Ramos (cell line): ENCODE measurements around the gene CHM.
"Not testable (repeated sequence)": the region's sequence is repeated elsewhere in the genome, so short reads cannot be mapped to it uniquely, and the experiment has no call there.

ENCODE experiments used
- in situ Hi-C: fragments of 300-500 bp; cut with MboI; formaldehyde crosslinking; loops from one replicate; pipeline ENCODE4 v1.14.3; 2022; ENCODE audit warnings: low sequenced_read_pairs; ENCODE audit not compliant: unreplicated experiment

The CHM gene

GRCh38 chrX:86047174-86047935 lies at the start of gene CHM:
Gene CHM, minus strand, starts transcription at chrX:86047558. Its CDS starts 26 bp downstream, at chrX:86047532.
- in situ Hi-C loops = no loop called here

- in situ Hi-C loops = no loop called here
Observed at GRCh38 chrX:86078650-86079049, 31.3 kb upstream of the CHM start.

- in situ Hi-C loops = no loop called here
Observed at GRCh38 chrX:86066998-86067397, 19.6 kb upstream of the CHM start.

- in situ Hi-C loops = no loop called here
Observed at GRCh38 chrX:86061407-86061806, 14.0 kb upstream of the CHM start.

- in situ Hi-C loops = no loop called here
Observed at GRCh38 chrX:86051741-86052140, 4.4 kb upstream of the CHM start.

- in situ Hi-C loops = no loop called here
Observed at GRCh38 chrX:86047936-86048280, 550 bp upstream of the CHM start.

GRCh38 chrX:86044216-86044615 lies 3.1 kb downstream of the CHM start:
- in situ Hi-C loops = no loop called here

DNA sequence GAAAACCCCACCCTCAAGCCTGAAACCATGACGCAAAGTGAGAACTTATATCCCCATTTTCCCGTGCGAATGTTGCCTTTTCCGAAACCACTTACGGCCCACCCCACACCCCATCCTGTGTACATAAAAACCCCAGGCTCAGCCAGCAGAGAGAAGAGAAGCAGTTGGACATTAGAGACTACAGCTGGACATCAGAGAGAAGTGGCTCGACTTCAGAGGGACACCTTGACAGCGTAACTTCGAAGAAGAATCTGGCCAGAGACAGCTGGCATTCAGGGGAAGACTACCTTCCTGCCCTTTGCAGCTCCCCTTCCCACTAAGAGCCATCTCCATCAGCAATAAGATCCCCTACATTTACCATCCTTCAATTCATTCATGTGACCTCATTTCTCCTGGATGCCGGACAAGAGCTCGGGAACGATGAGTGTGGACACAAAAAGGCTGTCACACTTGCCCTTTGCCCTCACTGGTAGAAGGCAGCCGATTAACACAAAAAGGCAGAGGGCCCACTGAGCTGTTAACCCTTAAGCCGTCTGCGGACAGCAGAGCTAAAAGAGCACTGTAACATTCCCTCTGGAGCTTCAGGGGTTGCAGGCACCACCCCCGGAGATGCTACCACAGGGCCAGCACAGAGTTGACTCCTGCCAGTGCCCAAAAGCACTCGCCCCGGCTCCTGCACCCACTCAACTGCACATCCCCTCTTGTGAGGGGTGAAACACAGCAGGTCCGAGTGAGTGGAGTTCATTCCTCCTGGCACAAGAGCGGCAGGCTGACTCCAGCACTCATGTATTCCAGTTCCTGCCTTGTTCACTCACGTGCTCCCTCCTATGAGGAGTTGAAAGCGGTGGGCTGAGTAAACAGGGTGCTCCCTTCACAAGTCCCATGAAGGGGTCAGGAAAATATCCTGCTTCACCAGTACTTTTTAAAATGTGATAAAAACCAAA lies 7.5 kb downstream of the CHM start:
- in situ Hi-C loops = no loop called here

- in situ Hi-C loops = no loop called here
Observed at GRCh38 chrX:86033385-86033784, 14.0 kb downstream of the CHM start.

DNA sequence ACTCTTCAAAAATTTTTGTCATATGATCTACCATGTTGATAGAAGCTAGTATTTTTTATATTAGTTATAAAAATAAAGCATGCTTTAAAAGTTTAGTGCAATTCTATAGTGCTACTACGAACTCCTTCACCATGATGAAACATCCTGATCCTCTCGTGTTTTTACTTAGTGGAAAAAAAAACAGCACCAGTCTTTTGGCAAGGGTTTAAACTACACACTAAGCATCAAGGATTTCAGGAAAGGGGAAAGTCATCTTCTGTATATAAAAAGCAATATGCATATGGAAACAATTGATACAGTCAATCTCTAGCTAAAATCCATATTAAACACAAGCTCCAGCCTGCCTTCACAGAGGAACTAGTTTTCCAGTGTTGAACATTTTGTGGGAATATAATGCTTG lies 18.7 kb downstream of the CHM start:
- in situ Hi-C loops = no loop called here

GRCh38 chrX:86023811-86024210 lies 23.5 kb downstream of the CHM start:
- in situ Hi-C loops = no loop called here

DNA sequence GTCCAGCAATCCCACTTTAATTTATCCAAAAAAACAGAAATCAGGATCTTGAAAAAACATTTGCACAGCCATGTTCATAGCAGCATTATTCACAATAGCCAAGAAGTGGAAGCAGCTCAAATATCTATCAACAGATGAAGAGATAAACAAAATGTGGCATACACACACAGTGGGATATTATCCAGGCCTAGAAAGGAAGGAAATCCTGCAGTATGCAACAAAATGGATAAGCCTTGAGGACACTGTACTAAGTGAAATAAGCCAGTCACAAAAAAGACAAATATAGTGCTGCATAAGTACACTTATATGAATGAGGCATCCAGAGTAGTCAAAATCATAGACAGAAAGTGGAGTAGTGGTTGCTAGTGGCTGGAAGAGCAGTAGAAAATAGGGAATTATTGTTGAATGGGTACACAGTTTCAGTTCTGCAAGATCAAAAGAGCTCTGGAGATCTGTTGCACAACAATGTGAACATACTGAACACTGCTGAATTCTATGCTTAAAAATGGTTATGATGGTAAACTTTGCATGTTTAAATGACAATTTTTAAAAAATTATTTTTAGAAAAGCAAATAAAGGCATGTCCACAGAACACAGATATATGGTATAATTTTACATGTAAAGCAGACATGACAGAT lies 25.6 kb downstream of the CHM start:
- in situ Hi-C loops = no loop called here

DNA sequence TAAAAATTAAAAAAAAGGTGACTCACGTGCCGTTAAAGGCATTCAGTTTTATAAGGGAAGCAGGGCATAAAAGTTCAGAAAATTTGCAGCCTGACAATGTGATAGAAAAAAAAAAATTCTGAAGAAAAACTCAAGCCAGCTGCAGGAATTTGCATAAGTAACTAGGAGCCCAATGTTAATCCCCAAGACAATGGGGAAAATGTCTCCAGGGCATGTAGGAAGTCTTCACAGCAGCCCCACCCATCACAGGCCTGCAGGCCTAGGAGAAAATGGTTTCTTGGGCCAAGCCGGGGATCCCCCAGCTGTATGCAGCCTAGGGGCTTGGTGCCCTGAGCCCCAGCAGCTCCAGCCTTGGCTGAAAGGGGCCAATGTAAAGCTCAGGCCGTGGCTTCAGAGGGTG lies 31.2 kb downstream of the CHM start:
- in situ Hi-C loops = no loop called here

- in situ Hi-C loops = not testable (repeated sequence)
Observed at GRCh38 chrX:86014959-86015358, 32.4 kb downstream of the CHM start.

DNA sequence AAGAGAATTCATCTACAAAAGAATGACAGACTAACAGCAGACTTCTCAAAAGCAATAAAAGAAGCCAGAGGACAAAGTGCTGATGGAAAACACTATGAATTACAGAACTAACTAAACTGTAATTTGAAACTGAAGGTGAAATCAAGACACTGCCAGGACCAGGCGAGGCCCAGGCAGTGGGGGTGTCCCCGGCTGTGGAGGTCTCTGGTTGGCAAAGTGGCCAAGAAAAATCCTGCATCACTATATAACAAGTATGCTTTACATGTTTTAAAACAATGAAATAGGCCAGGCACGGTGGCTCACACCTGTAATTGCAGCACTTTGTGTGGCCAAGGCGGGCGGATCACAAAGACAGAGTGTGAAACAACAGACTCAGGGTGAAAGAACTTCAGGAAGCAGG lies 32.9 kb downstream of the CHM start:
- in situ Hi-C loops = no loop called here

GRCh38 chrX:86013792-86014191 lies 33.6 kb downstream of the CHM start:
- in situ Hi-C loops = no loop called here

DNA sequence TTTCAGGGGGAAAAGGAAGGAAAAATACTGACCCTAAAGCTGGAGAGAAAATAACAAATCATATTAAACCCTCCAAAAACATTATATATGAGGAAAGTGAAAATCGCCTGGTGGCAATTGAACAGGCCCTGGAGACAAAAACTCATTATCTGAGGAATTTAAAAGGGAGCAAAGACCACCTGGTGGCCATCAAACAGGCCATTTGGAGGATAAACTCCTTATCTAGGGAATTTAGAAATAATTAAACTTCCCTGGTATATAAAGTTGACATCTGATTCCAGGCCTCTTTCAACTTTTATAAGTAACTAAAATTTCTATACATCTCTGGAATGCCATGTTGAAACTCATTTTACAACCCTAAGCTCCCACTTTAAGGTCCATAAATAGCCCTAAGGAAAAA lies 35.2 kb downstream of the CHM start:
- in situ Hi-C loops = no loop called here

DNA sequence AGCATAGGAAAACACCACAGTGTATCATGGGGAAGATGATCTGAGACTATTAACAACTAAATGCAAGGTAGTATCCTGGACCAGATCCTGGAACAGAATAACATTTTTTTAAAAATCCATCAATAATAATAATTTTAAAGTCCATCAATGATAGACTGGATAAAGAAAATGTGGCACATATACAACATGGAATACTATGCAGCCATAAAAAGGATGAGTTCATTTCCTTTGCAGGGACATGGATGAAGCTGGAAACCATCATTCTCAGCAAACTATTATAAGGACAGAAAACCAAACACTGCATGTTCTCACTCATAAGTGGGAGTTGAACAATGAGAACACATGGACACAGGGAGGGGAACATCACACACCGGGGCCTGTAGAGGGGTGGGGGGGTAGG lies 37.6 kb downstream of the CHM start:
- in situ Hi-C loops = not testable (repeated sequence)

- in situ Hi-C loops = not testable (repeated sequence)
Observed at GRCh38 chrX:86007891-86008290, 39.5 kb downstream of the CHM start.

DNA sequence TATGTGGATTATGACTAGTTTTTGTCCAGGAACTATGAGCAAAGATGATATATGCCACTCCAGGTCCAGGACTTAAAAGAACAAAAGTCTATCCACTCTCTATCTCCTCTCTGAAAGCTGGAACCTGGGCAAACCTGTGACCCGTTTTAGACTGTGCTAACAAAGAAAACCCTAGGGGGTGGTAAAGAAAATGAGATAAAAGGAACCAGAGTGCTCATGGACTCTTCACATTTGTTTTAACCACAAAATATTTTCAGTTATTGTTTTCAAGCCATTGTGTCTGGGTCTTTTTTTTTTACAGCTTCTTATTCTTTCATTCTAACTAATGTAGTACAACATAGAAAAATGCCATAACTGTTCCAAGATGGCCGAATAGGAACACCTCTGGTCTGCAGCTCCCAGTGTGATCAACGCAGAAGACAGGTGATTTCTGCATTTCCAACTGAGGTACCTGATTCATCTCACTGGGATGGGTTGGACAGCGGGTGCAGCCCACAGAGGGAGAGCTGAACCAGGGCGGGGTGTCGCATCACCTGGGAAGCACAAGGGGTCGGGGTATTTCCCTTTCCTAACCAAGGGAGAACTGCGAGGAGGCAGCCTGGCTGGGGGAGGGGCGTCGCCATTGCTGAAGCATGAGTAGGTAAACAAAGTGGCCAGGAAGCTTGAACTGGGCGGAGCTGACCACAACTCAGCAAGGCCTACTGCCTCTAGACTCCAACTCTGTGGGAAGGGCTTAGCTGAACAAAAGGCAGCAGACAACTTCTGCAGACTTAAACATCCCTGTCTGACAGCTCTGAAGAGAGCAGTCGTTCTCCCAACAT lies 45.1 kb downstream of the CHM start:
- in situ Hi-C loops = no loop called here
